Forelimb muscle (tissue), 1 donor: ENCODE results near the gene PDE3B. TPM values are rescaled to one million over a fixed set of nuclear protein-coding genes. Genes with fewer than 3 reads are reported as not detected.
"Not testable (repeated sequence)": the region's sequence is repeated elsewhere in the genome, so short reads cannot be mapped to it uniquely, and the experiment has no call there.

Experiments
- DNase-seq: peaks from one replicate; pipeline ENCODE4 v3.0.0-alpha.2; 2013; ENCODE audit warnings: low read depth
- polyA plus RNA-seq: library from polyadenylated mRNA; unstranded; fragments of 120-200 nt; gene quantifications from one replicate; pipeline ENCODE4 v1.2.1, GENCODE V29; 2013; ENCODE audit not compliant: insufficient read length

Gene PDE3B
- polyA plus RNA-seq, 1 donor: 0.96 TPM

DNA sequence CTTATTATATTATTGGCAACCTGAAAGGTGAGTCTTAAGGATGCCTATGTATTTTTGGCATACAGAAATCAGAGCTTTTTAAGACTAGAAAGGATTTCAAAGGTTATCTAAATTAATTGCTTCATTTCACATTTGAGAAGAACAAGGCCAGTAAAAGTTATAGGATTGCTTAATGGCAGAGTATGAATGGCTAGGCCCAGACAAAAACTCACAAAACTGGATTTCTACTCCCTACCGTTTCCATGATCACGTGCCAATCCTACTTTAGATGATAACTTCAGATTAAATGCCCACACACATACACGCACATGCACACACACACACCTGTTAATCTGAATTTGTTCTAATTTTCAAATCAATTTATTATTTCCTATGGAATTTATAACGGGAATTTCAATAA, 1.8 kb upstream of the PDE3B start:
- DNase-seq: no peak

DNA sequence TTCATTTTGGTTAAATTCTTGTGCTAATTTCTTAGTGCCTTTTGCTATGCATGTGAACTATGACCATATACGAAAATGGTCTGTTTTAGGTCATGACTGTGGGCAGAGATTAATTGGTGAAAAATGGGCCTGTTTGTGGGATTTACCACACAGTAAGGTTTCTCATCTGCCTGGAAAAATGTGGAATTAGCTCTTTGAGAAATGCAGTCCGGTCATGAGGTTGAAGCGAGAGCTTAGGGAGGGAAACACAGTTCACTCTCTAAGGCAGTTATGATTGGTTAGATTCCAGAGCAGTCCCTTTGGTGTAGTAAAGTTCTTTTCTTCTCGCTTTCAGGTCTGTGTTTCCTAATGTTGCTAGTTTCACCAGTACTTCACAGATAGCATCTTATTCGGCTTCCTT, 1.2 kb upstream of the PDE3B start:
- no peak for DNase-seq

GRCh38 chr11:14642873-14643696, 519 bp upstream of the PDE3B start:
- DNase-seq: no peak

DNA sequence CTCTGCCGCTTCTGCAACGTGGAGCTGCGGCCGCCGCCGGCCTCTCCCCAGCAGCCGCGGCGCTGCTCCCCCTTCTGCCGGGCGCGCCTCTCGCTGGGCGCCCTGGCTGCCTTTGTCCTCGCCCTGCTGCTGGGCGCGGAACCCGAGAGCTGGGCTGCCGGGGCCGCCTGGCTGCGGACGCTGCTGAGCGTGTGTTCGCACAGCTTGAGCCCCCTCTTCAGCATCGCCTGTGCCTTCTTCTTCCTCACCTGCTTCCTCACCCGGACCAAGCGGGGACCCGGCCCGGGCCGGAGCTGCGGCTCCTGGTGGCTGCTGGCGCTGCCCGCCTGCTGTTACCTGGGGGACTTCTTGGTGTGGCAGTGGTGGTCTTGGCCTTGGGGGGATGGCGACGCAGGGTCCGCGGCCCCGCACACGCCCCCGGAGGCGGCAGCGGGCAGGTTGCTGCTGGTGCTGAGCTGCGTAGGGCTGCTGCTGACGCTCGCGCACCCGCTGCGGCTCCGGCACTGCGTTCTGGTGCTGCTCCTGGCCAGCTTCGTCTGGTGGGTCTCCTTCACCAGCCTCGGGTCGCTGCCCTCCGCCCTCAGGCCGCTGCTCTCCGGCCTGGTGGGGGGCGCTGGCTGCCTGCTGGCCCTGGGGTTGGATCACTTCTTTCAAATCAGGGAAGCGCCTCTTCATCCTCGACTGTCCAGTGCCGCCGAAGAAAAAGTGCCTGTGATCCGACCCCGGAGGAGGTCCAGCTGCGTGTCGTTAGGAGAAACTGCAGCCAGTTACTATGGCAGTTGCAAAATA, 816 bp downstream of the PDE3B start:
- DNase-seq: no peak

GRCh38 chr11:14645015-14645912, 1.7 kb downstream of the PDE3B start:
- no peak for DNase-seq

- DNase-seq: no peak
Measured at GRCh38 chr11:14645985-14646900, 2.6 kb downstream of the PDE3B start.

DNA sequence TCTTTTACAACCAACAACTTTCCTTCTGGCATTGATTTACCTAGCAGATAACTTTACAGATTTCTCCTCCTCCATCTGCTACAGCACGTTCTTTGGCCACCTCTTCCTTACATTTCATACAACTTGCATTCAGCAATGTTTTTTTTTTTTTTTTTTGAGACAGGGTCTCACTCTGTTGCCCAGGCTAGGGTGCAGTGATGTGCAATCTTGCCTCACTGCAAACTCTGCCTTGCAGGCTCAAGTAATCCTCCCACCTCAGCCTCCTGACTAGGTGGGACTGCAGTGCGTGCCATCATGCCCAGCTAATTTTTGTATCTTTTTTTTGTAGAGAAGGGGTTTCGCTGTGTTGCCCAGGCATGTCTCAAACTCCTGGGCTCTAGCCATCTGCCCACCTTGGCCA, 6.5 kb downstream of the PDE3B start:
- DNase-seq: no peak

DNA sequence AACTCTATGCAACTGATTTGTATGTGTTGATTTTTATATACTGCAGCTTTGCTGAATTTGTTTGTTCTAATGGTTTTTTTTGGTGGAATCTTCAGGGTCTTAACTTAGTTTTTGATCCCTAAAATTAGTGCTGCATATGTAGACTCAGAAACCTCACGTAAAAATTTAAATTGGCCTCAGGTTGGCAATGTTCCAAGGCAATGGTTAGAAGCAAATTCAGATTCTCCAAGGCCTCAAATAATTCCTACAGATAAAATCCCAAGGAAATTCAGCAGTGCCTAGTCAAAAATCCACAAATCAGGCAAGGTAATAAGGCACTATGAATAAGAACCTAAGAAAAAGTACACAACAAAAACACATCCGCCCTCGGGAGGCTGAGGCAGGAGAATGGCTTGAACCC, 9.5 kb downstream of the PDE3B start:
- no peak for DNase-seq

DNA sequence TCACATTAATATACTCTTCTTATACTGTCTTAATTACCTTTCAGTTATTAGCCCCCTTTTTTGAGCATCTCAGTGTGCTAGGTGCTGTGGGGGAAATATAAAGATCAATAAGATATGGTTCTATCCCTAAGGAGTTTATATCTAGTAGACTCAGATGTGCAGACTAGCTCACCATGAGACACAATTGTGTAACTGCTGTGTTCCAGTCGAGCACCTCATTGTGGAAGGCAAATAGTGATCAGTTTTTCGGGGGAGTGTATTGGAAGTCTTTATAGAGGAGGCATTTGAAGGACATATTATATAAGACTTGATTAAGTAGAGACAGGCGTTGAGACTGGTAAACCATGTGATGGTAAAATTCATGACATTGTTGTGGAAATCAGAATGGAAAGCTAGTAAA, 11.8 kb downstream of the PDE3B start:
- DNase-seq: no peak

- no peak for DNase-seq
Measured at GRCh38 chr11:14656536-14657457, 13.2 kb downstream of the PDE3B start.

- DNase-seq: no peak
Measured at GRCh38 chr11:14657841-14658240, 14.2 kb downstream of the PDE3B start.

GRCh38 chr11:14664926-14665325, 21.3 kb downstream of the PDE3B start:
- DNase-seq: not testable (repeated sequence)

DNA sequence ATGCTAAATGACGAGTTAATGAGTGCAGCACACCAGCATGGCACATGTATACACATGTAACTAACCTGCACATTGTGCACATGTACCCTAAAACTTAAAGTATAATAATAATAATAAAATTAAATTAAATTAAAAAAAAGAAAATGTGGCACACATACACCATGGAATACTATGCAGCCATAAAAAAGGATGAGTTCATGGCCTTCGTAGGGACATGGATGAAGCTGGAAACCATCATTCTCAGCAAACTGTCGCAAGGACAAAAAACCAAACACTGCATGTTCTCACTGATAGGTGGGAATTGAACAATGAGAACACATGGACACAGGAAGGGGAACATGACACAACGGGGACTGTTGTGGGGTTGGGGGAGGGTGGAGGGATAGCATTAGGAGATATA, 23.7 kb downstream of the PDE3B start:
- not testable (repeated sequence) for DNase-seq

DNA sequence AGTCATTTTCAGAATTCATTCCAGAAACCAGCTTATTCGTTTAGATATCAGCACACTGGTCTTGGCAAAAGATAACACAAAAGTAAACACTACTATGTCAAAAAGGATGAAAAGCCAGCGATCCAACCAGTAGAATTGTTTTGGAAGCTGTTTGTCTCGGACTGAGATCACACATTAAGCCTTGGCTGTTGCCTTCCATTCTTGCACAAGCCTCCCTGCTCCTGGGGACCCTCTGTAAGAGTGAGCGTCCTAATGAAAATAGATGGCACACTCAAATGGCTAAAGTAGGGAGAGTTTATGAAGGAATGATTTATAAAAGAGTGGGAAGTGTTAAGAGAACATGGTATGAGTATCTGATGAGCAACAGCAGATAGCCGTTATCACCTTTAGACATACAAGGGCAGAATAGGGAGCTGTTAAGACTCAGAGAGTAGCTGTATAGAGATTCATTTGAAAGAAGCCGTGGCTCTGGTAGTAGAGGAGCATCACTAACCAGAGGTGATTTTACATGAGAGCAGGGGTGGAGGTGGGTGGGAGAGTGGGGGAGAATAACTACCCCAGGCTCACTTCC, 25.2 kb downstream of the PDE3B start:
- DNase-seq: no peak

- no peak for DNase-seq
Measured at GRCh38 chr11:14669499-14669898, 25.9 kb downstream of the PDE3B start.

GRCh38 chr11:14669958-14670357, 26.4 kb downstream of the PDE3B start:
- DNase-seq: no peak

- DNase-seq: no peak
Measured at GRCh38 chr11:14672635-14673034, 29.0 kb downstream of the PDE3B start.

GRCh38 chr11:14673421-14673820, 29.8 kb downstream of the PDE3B start:
- no peak for DNase-seq

GRCh38 chr11:14673824-14674405, 30.3 kb downstream of the PDE3B start:
- DNase-seq: no peak
